A549 (cell line): ENCODE results near the gene SNX25. TPM values are rescaled to one million over a fixed set of nuclear protein-coding genes. Genes with fewer than 3 reads are reported as not detected.

ENCODE experiments used
- ATAC-seq, 2 experiments: fragments of 200-7000 bp in 1 of 2; fragments of >200 bp in 1 of 2; cut with Nextera tagmentation in 1 of 2; cut with Tn5 transposase in 1 of 2; 3 replicates each; pipeline versions ENCODE4 v1.8.0 to v1.9.1; 2018 to 2020; ENCODE audit warnings: mild to moderate bottlenecking in 1 of 2, moderate library complexity in 1 of 2
- CTCF ChIA-PET: fragments of 300-600 bp; sonication (Branson Sonifier 250); formaldehyde crosslinking; extraction: SDS; loops from one replicate; lab custom pipeline; 2021; ENCODE audit warnings: antibody characterized with exemption, inconsistent platforms; lab: Yijun Ruan, JAX
- POLR2A ChIA-PET: fragments of 350-600 bp; formaldehyde crosslinking; extraction: SDS; loops from one replicate; lab custom pipeline; 2021; ENCODE audit warnings: antibody characterized with exemption, inconsistent platforms; lab: Yijun Ruan, JAX
- DNase-seq, 2 experiments: peaks; one replicate each; pipeline versions ENCODE4 v3.0.0 to v3.0.0-alpha.2; 2011 to 2016; ENCODE audit warnings: low read depth in 1 of 2, low spot score in 1 of 2
- FAIRE-seq: peaks from 2 replicates; lab custom pipeline; 2011; peaks lifted over from hg19 to GRCh38; lab: Jason Lieb, UNC
- H3K27ac ChIP-seq, 2 experiments: fragments of >200 bp; sonication (Bioruptor Twin); formaldehyde crosslinking; 3 replicates each; pipeline ENCODE4 v1.5.1; 2016 to 2017
- H3K4me1 ChIP-seq: fragments of >200 bp; sonication (Bioruptor Twin); formaldehyde crosslinking; 3 replicates; pipeline ENCODE4 v1.6.1; 2016
- H3K4me2 ChIP-seq: fragments of >200 bp; sonication (Bioruptor Twin); formaldehyde crosslinking; 3 replicates; pipeline ENCODE4 v1.6.1; 2016
- H3K4me3 ChIP-seq: fragments of >200 bp; sonication (Bioruptor Twin); formaldehyde crosslinking; 3 replicates; pipeline ENCODE4 v1.5.1; 2016
- H3K9me3 ChIP-seq: fragments of >200 bp; sonication (Bioruptor Twin); formaldehyde crosslinking; 3 replicates; pipeline ENCODE4 v1.6.1; 2016
- CEBPB ChIP-seq, 2 experiments: fragments of >200 bp in 1 of 2; sonication (Bioruptor Twin) in 1 of 2; formaldehyde crosslinking in 1 of 2; IDR thresholded peaks; 2 replicates each; pipeline ENCODE4 v1.6.1; 2012 to 2016
- E2F6 ChIP-seq: IDR thresholded peaks from 2 replicates; pipeline ENCODE4 v1.6.1; 2012; ENCODE audit warnings: low read depth, borderline replicate concordance
- EP300 ChIP-seq, 2 experiments: fragments of >200 bp; sonication (Bioruptor Twin); formaldehyde crosslinking; IDR thresholded peaks; 2 replicates in 1 of 2; 3 replicates in 1 of 2; pipeline ENCODE4 v1.6.1; 2016 to 2017
- FOSL2 ChIP-seq, 2 experiments: fragments of 450-650 bp in 1 of 2; fragments of >200 bp in 1 of 2; sonication (Bioruptor Twin) in 1 of 2; formaldehyde crosslinking; IDR thresholded peaks; 2 replicates each; pipeline versions ENCODE4 v1.5.0 to v1.6.1; 2016 to 2020; ENCODE audit warnings: mild to moderate bottlenecking in 1 of 2, moderate library complexity in 1 of 2
- FOXS1 ChIP-seq: fragments of 250-450 bp; sonication (Bioruptor Pico); IDR thresholded peaks from 2 replicates; pipeline ENCODE4 v1.5.0; 2020; ENCODE audit warnings: mild to moderate bottlenecking, moderate library complexity
- GATA3 ChIP-seq: IDR thresholded peaks from 2 replicates; pipeline ENCODE4 v1.6.1; 2012; ENCODE audit warnings: borderline replicate concordance
- POLR2A ChIP-seq: IDR thresholded peaks from 2 replicates; pipeline ENCODE4 v1.6.1; 2012; ENCODE audit warnings: mild to moderate bottlenecking, low read length
- RCOR1 ChIP-seq: fragments of 150-350 bp; IDR thresholded peaks from 2 replicates; pipeline ENCODE4 v1.6.1; 2014; ENCODE audit warnings: antibody characterized with exemption, low read length, low read depth
- REST ChIP-seq: fragments of 200-600 bp; sonication (generic); IDR thresholded peaks from 2 replicates; pipeline ENCODE4 v1.6.1; 2016; ENCODE audit warnings: antibody characterized with exemption, mild to moderate bottlenecking, moderate library complexity
- SMC3 ChIP-seq: fragments of >200 bp; sonication (Bioruptor Twin); formaldehyde crosslinking; IDR thresholded peaks from 3 replicates; pipeline ENCODE4 v1.6.1; 2018; ENCODE audit warnings: inconsistent platforms
- TP53 ChIP-seq: fragments of 250-450 bp; sonication (Bioruptor Pico); IDR thresholded peaks from 2 replicates; pipeline ENCODE4 v1.5.0; 2021; ENCODE audit warnings: mild to moderate bottlenecking, moderate library complexity
- ZFP36 ChIP-seq: fragments of 450-650 bp; IDR thresholded peaks from 2 replicates; pipeline ENCODE4 v1.6.1; 2014; ENCODE audit warnings: borderline replicate concordance; ENCODE audit not compliant: partially characterized antibody
- ZNF302 ChIP-seq: fragments of 250-450 bp; sonication (Bioruptor Pico); IDR thresholded peaks from 2 replicates; pipeline ENCODE4 v1.9.0; 2021; ENCODE audit warnings: inconsistent platforms, mild to moderate bottlenecking, moderate library complexity
- WGBS: methylation state at CpG from one replicate; pipeline ENCODE4 v1.1.6; 2017; ENCODE audit errors: missing lambda C conversion rate; 5-methylcytosine and 5-hydroxymethylcytosine counted together
- polyA plus RNA-seq, 4 experiments: library from polyadenylated mRNA; depleted of rRNA in 3 of 4; stranded (reverse); fragments of >200 nt; fragmentation: RNase III in 1 of 4; extraction: RNeasy Plus Mini Kit Qiagen cat#74134 plus additional on column Dnase treatment in 1 of 4; gene quantifications; 2 replicates in 3 of 4; 3 replicates in 1 of 4; pipeline ENCODE4 v1.2.3, GENCODE V29; 2011 to 2017

The SNX25 gene
- polyA plus RNA-seq, 2 of the 4 experiments (the other 2 are of a cell fraction), result 10.1 to 13.0 TPM

GRCh38 chr4:185275501-185275900, 66.1 kb downstream of the SNX25 start (continued):
- no peak for TF ChIP-seq SMC3
- no peak for TF ChIP-seq REST
- TF ChIP-seq TP53 (CRISPR knock-in tag), result no peak
- TF ChIP-seq GATA3, result no peak
- no peak for TF ChIP-seq RCOR1
- TF ChIP-seq FOXS1 (CRISPR knock-in tag), result no peak
- no peak for TF ChIP-seq ZFP36

- no peak for DNase-seq
- POLR2A ChIA-PET, result no interaction called here
- H3K4me1 ChIP-seq, result peaks cover 4% of the 10 kb centered on the region; the same call in 1 of the 3 replicates
Observed at GRCh38 chr4:185276036-185276435, 66.6 kb downstream of the SNX25 start.

GRCh38 chr4:185278716-185279115, 69.3 kb downstream of the SNX25 start:
- ChIA-PET POLR2A (no interaction called here), CTCF (interaction anchor here (0.8 kb wide), 1 partner anchor 11 kb away, joined by 3 read pairs; no protein-coding TSS in a partner anchor)
- FAIRE-seq, result no peak
- 80% methylated on average over 3 of the region's 3 CpGs for WGBS
- Histone ChIP-seq H3K9me3 (no peaks in the 10 kb centered on the region), H3K4me3 (no peak overlapping the region), H3K4me2 (no peak overlapping the region), H3K27ac (no peak overlapping the region), H3K4me1 (peaks cover 18% of the 10 kb centered on the region)
- TF ChIP-seq POLR2A, result no peak
- TF ChIP-seq E2F6, result no peak
- ATAC-seq, result no peak
- no peak for DNase-seq

More at GRCh38 chr4:185276036-185276435, 66.6 kb downstream of the SNX25 start:
- ATAC-seq (no peak), FAIRE-seq (no peak)
- no peak for TF ChIP-seq RCOR1
- no peak for TF ChIP-seq E2F6
- TF ChIP-seq ZNF302 (CRISPR knock-in tag), result no peak
- TF ChIP-seq CEBPB (IDR thresholded peaks at IDR 0.05), result no peak
- TF ChIP-seq EP300 (IDR thresholded peaks at IDR 0.05), result no peak
- CTCF ChIA-PET, result no interaction called here
- Histone ChIP-seq H3K4me3 (no peak overlapping the region), H3K4me2 (no peak overlapping the region), H3K27ac (no peak overlapping the region), H3K9me3 (no peaks in the 10 kb centered on the region)

GRCh38 chr4:185280608-185281007, 71.2 kb downstream of the SNX25 start:
- POLR2A ChIA-PET, result no interaction called here
- DNase-seq, result no peak
- Histone ChIP-seq H3K9me3 (no peaks in the 10 kb centered on the region), H3K4me2 (no peak overlapping the region), H3K4me1 (peaks cover 22% of the 10 kb centered on the region), H3K4me3 (no peak overlapping the region), H3K27ac (no peak overlapping the region)
- FAIRE-seq, result no peak
- no peak for ATAC-seq
- 92% methylated on average over 5 of the region's 5 CpGs for WGBS
- CTCF ChIA-PET, result no interaction called here
- TF ChIP-seq FOSL2 (IDR thresholded peaks at IDR 0.05) (no peak), FOSL2 (CRISPR knock-in tag; IDR thresholded peaks at IDR 0.05) (no peak)
